Smooth muscle cell (in vitro differentiated cells): Measurements from ENCODE around the gene TBC1D5. TPM values are rescaled to one million over a fixed set of nuclear protein-coding genes. Genes with fewer than 3 reads are reported as not detected.

Experiments used
- DNase-seq: peaks from one replicate; lab custom pipeline; 2025; ENCODE audit not compliant: unreplicated experiment; lab: John Stamatoyannopoulos, UW
- H2AFZ ChIP-seq: fragments of 200-600 bp; sonication (generic); 2 replicates; pipeline ENCODE4 v1.6.0; 2016; ENCODE audit warnings: antibody characterized with exemption, low read depth, mild to moderate bottlenecking
- H3F3A ChIP-seq: fragments of 200-600 bp; sonication (generic); 2 replicates; pipeline ENCODE4 v1.6.0; 2017; ENCODE audit warnings: antibody characterized with exemption, low read depth
- H3K27ac ChIP-seq: fragments of 200-600 bp; sonication (generic); 2 replicates; pipeline ENCODE4 v1.5.1; 2016; ENCODE audit warnings: low read depth, mild to moderate bottlenecking
- H3K27me3 ChIP-seq: fragments of 200-600 bp; sonication (generic); 2 replicates; pipeline ENCODE4 v1.6.1; 2016; ENCODE audit warnings: low read depth, mild to moderate bottlenecking
- H3K36me3 ChIP-seq: fragments of 200-600 bp; sonication (generic); 2 replicates; pipeline ENCODE4 v1.5.1; 2016; ENCODE audit warnings: low read depth
- H3K4me1 ChIP-seq: fragments of 200-600 bp; sonication (generic); 2 replicates; pipeline ENCODE4 v1.5.1; 2016; ENCODE audit warnings: low read depth
- H3K4me2 ChIP-seq: fragments of 200-600 bp; sonication (generic); 2 replicates; pipeline ENCODE4 v1.6.0; 2016; ENCODE audit warnings: mild to moderate bottlenecking
- H3K4me3 ChIP-seq: fragments of 200-600 bp; sonication (generic); 2 replicates; pipeline ENCODE4 v1.5.1; 2016; ENCODE audit warnings: mild to moderate bottlenecking
- H3K79me2 ChIP-seq: fragments of 200-600 bp; sonication (generic); 2 replicates; pipeline ENCODE4 v1.6.0; 2016; ENCODE audit warnings: low read depth, mild to moderate bottlenecking
- H3K9ac ChIP-seq: fragments of 200-600 bp; sonication (generic); 2 replicates; pipeline ENCODE4 v1.6.0; 2016; ENCODE audit warnings: low read depth
- H3K9me3 ChIP-seq: fragments of 200-600 bp; sonication (generic); replicated peaks from 2 replicates; pipeline ENCODE4 v1.5.1; 2016; ENCODE audit warnings: low read depth
- H4K20me1 ChIP-seq: fragments of 200-600 bp; sonication (generic); 2 replicates; pipeline ENCODE4 v1.6.0; 2016; ENCODE audit warnings: low read depth
- WGBS: methylation state at CpG from one replicate; pipeline ENCODE4 v1.1.7; 2016; ENCODE audit warnings: low lambda C conversion rate; 5-methylcytosine and 5-hydroxymethylcytosine counted together
- polyA plus RNA-seq: library from polyadenylated mRNA; unstranded; fragments of >200 nt; fragmentation: Nextera tagmentation; extraction: Ambion mirVana; gene quantifications from 2 replicates; pipeline ENCODE4 v1.2.1, GENCODE V29; 2016
- total RNA-seq: library from RNA; depleted of rRNA; stranded (reverse); fragments of >200 nt; gene quantifications from 2 replicates; pipeline ENCODE4 v1.2.3, GENCODE V29; 2014
- TF ChIP-seq, protein P1 (sequence below): fragments of 200-600 bp; sonication (generic); IDR thresholded peaks from 2 replicates; pipeline ENCODE4 v1.5.1; 2017; ENCODE audit warnings: borderline replicate concordance, mild to moderate bottlenecking, antibody characterized with exemption; ENCODE audit not compliant: insufficient read depth, poor library complexity, severe bottlenecking

Gene TBC1D5
- total and polyA plus RNA-seq, 2 experiments from 2014 or later: 14.6 to 35.3 TPM

DNA sequence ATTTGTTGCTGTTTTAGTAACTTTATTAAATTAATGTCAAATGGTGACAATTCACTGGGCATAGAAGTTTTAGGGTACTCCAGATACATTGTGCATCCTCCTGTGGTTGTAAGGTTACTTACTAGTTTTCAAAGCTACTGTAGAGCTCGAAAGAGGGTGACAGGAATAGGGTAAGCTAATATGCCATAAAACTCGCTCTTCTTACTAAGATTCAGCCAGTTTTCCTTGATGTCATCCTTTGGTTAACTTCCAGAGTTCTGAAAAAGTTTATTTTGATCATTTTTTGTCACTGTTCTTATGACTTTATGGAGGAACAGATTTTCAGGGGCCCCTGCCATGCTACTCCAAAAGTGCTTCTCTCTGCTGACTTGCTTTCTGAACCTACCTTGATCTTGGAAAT lies 522.8 kb downstream of the TBC1D5 start:
- no peak overlapping the region for H2AFZ ChIP-seq
- no peak overlapping the region for H3K9ac ChIP-seq
- H3K27me3 ChIP-seq: no peaks in the 10 kb centered on the region
- H3K79me2 ChIP-seq: no peaks in the 10 kb centered on the region
- H3K4me3 ChIP-seq: no peak overlapping the region
- H3K4me1 ChIP-seq: no peaks in the 10 kb centered on the region
- no peak for DNase-seq
- peaks cover 5% of the 10 kb centered on the region for H3K36me3 ChIP-seq
- no peaks in the 10 kb centered on the region for H4K20me1 ChIP-seq
- H3F3A ChIP-seq: no peaks in the 10 kb centered on the region
- H3K4me2 ChIP-seq: no peak overlapping the region
- WGBS: 92% methylated on average over 2 of the region's 2 CpGs
- H3K9me3 ChIP-seq: no peaks in the 10 kb centered on the region
- TF ChIP-seq, protein P1, sequence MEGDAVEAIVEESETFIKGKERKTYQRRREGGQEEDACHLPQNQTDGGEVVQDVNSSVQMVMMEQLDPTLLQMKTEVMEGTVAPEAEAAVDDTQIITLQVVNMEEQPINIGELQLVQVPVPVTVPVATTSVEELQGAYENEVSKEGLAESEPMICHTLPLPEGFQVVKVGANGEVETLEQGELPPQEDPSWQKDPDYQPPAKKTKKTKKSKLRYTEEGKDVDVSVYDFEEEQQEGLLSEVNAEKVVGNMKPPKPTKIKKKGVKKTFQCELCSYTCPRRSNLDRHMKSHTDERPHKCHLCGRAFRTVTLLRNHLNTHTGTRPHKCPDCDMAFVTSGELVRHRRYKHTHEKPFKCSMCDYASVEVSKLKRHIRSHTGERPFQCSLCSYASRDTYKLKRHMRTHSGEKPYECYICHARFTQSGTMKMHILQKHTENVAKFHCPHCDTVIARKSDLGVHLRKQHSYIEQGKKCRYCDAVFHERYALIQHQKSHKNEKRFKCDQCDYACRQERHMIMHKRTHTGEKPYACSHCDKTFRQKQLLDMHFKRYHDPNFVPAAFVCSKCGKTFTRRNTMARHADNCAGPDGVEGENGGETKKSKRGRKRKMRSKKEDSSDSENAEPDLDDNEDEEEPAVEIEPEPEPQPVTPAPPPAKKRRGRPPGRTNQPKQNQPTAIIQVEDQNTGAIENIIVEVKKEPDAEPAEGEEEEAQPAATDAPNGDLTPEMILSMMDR: no peak
- no peak overlapping the region for H3K27ac ChIP-seq

DNA sequence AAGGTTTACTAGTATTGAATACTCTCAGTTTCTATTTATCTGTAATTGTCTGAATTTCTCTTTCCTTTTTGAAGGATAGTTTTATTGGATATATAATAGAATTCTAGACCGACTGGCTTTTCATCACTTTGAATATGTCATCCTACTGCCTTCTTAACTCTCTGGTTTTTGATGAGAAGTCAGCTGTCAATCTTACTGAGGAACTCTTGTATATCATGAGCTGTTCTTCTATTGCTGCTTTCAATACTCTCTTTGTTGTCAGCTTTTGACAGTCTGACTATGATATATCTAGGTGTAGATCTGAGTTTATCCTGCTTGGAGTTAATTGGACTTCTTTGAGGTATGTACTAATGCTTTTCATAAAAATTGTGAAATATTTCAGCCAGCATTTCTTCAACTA lies 523.8 kb downstream of the TBC1D5 start:
- H2AFZ ChIP-seq: no peak overlapping the region
- no peaks in the 10 kb centered on the region for H3K79me2 ChIP-seq
- H3K4me3 ChIP-seq: no peak overlapping the region
- H3K9me3 ChIP-seq: no peaks in the 10 kb centered on the region
- H4K20me1 ChIP-seq: no peaks in the 10 kb centered on the region
- no peaks in the 10 kb centered on the region for H3F3A ChIP-seq
- peaks cover 5% of the 10 kb centered on the region for H3K36me3 ChIP-seq
- 94% methylated on average over 1 of the region's 1 CpG for WGBS
- H3K27ac ChIP-seq: no peak overlapping the region
- H3K4me2 ChIP-seq: no peak overlapping the region
- no peaks in the 10 kb centered on the region for H3K27me3 ChIP-seq
- TF ChIP-seq, protein P1: no peak
- no peaks in the 10 kb centered on the region for H3K4me1 ChIP-seq
- H3K9ac ChIP-seq: no peak overlapping the region
- no peak for DNase-seq

DNA sequence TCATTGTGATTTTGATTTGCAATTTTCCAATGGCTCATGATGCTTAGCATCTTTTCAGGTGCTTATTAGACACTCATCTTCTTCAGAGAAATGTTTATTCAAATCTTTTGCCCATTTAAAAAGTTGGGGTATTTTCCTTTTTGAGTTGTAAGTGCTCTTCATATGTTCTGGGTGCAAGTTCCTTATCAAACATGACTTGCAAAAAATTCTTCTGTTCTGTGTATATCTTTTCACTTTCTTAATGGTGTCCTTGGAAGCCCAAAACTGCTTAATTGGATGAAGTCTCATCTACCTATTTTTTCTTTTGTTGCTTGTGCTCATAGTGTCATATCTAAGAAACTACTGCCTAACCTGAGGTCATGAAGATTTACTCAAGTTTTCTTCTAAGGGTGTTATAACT lies 524.8 kb downstream of the TBC1D5 start:
- Histone ChIP-seq H3K4me3 (no peak overlapping the region), H3K27me3 (no peaks in the 10 kb centered on the region), H2AFZ (no peak overlapping the region), H3K4me2 (no peak overlapping the region), H3K27ac (no peak overlapping the region), H3K4me1 (no peaks in the 10 kb centered on the region), H4K20me1 (no peaks in the 10 kb centered on the region), H3K36me3 (peaks cover 5% of the 10 kb centered on the region), H3F3A (no peaks in the 10 kb centered on the region), H3K9ac (no peak overlapping the region), H3K79me2 (no peaks in the 10 kb centered on the region), H3K9me3 (no peaks in the 10 kb centered on the region)
- TF ChIP-seq, protein P1: no peak
- no peak for DNase-seq

DNA sequence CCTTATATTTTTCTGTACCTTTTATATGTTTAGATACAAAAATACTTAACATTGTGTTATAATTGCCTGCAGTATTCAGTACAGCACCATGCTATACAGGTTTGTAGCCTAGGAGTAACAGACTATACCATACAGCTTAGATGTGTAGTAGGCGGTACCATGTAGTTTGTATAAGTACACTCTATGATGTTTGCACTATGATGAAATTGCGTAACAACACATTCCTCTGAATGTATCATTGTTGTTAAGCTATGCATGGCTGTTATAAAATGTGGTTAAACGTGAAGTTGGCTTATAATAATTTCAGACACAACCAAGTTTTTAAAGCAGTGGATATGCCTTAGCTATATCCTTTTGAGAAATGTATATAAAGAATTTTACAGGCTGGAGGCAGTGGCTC lies 529.3 kb downstream of the TBC1D5 start:
- no peak overlapping the region for H3K4me3 ChIP-seq
- no peak overlapping the region for H3K4me2 ChIP-seq
- H3K27ac ChIP-seq: no peak overlapping the region
- no peaks in the 10 kb centered on the region for H3K9me3 ChIP-seq
- DNase-seq: no peak
- no peaks in the 10 kb centered on the region for H3K27me3 ChIP-seq
- no peaks in the 10 kb centered on the region for H3K36me3 ChIP-seq
- no peaks in the 10 kb centered on the region for H3F3A ChIP-seq
- H3K4me1 ChIP-seq: no peaks in the 10 kb centered on the region
- H4K20me1 ChIP-seq: no peaks in the 10 kb centered on the region
- no peak overlapping the region for H2AFZ ChIP-seq
- WGBS: 87% methylated on average over 3 of the region's 3 CpGs
- H3K79me2 ChIP-seq: no peaks in the 10 kb centered on the region
- TF ChIP-seq, protein P1: no peak
- H3K9ac ChIP-seq: no peak overlapping the region
